ENCODE data around the gene SPPL3.
A peak's percentile ranks its signal among the peaks of the same experiment; 100 is the strongest.
"Not testable (repeated sequence)": the region's sequence is repeated elsewhere in the genome, so short reads cannot be mapped to it uniquely, and the experiment has no call there.

Gene SPPL3

DNA sequence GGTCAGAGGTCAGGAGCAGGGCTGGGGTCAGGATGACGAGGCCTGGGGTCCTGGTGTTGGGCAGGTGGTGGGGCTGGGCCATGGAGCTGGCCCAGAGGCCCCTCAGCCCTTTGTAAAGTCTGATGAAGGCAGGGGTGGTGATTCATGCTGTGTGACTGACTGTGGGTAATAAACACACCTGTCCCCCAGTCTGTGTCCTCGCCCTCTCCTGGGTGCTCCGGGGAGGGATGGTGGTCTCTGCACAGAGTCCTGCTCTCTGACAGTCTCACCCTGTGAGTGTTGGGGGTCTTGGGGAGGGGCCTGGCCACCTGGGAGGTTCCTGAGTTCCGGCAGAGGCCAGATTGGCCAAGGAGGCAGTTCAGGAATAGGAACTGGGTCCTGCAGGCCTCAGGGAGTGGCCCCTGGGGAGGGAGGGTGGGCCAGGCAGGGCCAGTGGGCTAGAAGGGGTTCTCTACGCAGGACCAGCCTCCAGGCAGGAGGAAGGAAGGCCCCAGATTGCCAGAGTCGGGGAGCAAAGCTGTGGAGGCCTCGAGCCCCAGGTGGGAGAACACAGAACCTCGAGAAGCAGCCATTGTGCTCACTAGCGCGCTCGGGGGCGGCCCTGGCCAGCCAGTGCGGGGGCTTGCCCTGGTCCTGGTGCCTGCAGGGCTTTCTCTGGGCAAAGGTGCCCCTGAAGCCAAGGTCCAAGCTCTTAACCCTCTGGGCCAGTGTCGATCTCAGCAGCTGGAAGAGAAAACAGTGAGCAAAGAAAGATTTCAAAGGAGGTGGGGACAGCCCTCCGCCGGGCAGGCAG, 164.1 kb downstream of the SPPL3 start:
- no peak for DNase-seq

DNA sequence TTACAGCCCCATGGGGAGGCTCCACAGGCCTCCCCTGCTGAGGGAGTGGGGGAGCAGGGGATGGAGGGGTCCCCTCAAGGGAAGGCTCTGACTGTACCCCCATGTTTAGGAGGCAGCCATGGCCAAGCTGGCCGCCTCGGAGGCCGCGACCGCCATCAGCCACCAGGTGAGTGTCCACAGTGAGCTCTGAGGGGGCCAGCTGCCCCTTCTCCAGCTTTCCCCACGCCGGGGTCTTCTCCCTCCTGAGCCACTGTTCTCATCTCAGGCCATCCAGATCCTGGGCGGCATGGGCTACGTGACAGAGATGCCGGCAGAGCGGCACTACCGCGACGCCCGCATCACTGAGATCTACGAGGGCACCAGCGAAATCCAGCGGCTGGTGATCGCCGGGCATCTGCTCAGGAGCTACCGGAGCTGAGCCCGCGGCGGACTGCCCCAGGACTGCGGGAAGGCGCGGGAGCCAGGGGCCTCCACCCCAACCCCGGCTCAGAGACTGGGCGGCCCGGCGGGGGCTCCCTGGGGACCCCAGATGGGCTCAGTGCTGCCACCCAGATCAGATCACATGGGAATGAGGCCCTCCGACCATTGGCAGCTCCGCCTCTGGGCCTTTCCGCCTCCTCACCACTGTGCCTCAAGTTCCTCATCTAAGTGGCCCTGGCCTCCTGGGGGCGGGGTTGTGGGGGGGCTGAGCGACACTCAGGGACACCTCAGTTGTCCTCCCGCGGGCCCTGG, 165.0 kb downstream of the SPPL3 start:
- no peak for DNase-seq

DNA sequence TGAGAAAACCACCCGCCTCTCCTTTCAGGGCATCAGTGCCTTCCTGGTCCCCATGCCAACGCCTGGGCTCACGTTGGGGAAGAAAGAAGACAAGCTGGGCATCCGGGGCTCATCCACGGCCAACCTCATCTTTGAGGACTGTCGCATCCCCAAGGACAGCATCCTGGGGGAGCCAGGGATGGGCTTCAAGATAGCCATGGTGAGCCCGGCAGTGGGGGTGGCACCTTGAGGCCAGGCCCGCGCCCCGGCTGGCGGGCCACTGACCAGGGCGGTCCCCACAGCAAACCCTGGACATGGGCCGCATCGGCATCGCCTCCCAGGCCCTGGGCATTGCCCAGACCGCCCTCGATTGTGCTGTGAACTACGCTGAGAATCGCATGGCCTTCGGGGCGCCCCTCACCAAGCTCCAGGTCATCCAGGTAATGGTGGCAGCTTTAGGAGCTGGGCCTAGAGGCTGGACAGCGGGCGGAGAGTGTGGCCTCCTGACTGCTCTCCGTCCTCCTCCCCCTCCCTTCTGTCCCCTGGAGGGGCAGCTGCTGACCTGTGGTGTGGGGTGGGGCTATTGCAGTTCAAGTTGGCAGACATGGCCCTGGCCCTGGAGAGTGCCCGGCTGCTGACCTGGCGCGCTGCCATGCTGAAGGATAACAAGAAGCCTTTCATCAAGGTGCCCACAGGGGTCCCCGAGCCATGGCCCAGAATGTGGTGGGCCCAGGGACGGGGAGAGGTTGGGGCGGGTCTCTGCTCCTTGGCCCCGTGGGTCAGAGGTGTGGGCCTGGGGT, 165.7 kb downstream of the SPPL3 start:
- no peak for DNase-seq

DNA sequence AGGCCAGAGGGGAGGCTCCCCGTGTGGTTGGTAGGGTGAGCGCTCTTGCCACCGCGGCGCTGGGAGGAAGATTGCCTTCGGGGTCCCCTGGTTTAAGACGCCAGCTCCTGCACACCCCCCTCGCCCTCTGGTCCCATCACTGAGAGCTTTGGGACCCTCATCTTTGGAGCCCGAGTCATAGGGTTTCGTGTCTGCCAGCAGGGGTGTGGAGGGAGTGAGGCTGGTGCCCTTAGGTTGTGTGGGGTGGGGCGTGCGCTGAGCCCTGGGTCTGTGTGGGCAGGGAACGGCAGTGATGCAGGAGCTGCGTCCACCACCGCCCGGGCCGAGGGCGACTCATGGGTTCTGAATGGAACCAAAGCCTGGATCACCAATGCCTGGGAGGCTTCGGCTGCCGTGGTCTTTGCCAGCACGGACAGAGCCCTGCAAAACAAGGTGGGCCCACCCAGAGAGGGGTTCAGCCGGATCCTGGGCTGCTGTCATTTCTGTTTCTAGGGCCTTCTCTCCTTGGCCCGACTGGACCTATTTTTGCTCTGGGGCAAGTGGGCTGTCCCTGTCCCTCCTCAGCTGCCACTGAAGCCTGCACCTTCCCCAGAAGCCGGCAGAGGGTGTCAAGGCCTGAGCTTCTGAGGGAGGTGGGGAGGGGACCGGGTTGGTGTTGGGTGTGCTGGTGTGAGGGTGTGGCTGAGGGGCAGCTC, 166.5 kb downstream of the SPPL3 start:
- DNase-seq = no peak

DNA sequence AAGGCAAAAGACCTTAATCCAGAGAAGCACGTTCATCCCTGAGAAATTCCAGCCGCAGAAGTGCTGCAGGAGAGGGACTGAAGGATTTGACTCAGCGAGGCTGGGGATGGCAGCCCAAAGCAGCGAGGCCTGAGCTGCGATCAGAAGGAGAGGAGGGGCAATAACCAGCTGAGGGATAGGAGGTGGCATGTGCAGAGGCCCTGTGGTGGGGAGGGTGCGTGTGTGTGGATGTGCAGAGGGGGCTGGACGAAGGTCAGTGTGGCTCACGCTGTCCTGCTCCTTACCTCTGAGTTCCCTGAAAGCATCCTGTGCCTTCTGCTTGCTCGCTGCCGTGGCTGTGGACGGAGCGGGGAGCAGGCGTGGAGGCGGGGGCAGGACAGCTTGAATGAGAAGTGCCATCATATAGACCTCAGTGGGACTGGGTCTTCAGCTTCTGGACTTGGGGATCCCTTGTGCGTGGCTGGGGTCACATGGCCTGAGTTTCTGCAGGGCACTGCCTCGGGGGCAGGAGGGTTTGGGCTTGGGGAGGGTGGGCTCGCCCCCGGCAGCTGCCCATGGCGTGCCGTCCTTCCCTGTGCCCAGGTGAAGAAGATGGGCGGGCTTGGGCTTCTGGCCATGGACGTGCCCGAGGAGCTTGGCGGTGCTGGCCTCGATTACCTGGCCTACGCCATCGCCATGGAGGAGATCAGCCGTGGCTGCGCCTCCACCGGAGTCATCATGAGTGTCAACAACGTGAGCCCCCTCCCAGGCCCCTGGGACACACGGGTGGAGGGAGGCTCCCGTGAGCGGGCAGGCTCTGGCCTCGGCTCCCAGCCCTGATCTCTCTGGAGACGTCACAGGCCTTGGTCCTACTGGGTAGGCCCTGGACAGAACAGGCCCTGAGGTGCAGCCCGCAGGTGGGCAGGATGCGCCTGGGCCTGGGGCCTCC, 167.5 kb downstream of the SPPL3 start:
- DNase-seq = no peak

DNA sequence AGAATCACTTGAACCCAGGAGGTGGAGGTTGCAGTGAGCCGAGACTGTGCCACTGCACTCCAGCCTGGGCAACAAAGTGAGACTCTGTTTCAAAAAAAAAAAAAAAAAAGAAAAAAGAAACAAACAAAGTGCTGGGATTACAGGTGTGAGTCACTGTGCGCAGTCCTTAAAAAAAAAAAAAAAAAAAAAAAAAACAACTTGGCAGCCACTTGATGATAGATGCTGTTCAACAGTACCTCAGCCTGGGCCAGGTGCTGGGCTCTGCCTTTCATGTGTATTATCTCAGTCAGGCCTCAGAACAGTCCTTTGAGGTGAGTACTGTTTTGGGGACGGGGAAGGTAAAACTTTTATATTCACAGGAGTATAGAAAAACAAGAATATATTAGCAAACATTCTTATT, 169.0 kb downstream of the SPPL3 start:
- no peak for DNase-seq

DNA sequence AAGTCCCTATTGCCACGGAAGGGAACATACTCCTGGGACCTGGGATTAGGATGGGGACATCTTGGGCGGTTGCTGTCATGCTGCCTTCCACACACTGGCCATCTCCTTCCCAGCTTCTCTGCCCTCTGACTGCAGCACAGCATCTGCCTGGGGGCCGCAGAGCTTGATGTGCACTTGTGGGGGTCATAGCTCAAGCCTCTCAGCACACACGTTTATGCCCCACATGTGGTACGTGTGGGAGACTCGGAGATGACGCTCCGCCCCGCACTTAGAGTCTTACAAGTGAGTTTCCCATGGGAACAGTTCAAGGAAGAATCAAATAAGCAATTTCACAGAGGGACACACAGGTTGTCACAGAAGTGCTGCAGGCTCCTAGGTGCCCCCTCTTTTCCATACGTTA, 169.9 kb downstream of the SPPL3 start:
- DNase-seq = no peak

DNA sequence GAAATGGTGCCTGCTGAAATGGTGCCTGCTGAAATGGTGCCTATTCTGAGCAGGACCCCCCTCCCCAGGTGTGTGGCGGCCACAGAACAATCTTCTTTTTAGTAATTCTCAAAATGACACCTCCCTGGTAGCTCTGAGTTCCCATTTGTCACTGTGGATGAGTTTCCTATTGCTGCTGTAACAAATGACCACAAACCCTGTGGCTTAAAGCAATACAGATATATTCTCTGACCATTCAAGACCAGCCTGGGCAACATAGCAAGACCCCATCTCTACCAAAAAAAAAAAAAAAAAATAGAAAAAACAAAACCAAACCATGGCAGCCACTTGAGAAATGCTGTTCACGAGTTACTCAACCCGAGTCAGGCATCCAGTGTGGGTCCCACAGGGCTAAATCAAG, 170.6 kb downstream of the SPPL3 start:
- no peak for DNase-seq

DNA sequence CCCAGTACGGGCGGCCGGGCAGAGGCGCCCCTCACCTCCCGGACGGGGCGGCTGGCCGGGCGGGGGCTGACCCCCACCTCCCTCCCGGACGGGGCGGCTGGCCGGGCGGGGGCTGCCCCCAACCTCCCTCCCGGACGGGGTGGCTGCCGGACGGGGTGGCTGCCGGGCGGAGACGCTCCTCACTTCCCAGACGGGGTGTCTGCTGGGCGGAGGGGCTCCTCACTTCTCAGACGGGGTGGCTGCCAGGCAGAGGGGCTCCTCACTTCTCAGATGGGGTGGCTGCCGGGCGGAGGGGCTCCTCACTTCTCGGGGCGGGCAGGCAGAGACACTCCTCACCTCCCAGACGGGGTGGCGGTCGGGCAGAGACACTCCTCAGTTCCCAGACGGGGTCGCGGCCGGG, 172.0 kb downstream of the SPPL3 start:
- not testable (repeated sequence) for DNase-seq

DNA sequence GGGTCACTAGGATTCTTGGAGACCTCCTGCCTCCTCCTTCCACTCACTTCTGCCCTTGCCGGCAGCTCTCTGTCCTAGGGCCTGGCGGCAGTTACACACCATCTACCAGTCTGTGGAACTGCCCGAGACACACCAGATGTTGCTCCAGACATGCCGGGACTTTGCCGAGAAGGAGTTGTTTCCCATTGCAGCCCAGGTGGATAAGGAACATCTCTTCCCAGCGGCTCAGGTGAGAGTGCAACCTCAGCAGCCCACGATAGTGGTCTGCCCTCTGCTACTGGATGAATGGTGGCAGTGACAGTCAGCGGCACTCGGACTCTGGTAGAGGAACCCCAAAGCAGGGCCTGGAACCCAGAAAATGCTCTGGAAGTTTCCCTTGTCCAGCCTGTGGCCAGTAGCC, 177.2 kb downstream of the SPPL3 start:
- no peak for DNase-seq

DNA sequence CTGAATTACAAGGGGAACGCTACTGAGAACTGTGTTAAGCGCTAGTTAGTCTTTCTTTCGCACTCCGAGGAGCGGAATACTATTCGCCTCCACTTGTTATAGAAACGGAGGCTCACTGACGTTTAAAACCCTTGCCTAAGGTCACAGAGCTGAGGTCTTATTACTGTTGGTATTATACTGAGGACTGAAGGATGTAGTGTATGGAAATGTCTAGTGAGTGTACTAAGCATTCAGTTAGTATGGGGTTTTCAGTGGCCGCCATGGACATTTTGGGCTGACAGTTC, 177.7 kb downstream of the SPPL3 start:
- DNase-seq = no peak

DNA sequence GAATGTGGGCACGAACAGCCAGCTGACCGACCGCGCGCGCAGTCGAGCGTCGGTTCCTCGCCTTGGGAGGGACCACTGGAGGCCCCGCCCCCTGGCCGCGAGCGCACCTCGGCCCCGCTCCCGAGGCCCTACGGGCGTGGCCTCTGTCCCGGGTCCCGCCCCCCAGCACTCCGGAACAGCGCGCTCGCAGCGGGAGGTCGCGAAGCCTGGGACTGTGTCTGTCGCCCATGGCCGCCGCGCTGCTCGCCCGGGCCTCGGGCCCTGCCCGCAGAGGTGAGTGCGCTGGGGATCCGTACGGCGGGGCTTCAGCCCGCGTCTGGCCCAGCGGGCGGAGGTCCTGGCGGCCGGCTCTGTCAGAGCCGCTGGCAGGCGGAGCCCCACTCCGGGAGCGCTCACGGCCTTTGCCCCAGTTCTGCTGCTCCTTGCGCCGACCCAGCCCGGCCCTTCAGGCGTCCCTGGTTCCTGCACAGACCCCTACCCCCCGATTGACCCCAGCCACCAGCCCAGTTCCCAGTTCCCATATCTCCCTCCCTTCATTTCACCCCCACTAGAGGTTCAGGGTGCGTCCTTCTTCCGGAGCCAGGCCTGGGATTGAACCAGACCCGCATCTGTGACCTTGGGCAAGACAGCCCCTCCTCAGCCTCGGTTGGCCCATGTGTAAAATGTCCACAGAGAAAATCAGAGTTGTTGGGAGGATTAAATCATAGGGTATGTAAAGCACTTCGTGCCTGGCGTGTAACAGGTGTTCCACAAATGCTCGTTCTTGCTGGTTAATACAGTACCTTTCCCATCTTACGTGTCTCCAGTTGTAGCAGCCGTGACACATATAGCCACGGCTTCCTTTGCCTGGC, 178.3 kb downstream of the SPPL3 start, which contains the start of gene ACADS:
ACADS (plus strand) TSS at position 168 of the 851 bp plus-strand sequence; CDS start at position 228, 60 bp downstream.
- peak; percentile 89 for DNase-seq

DNA sequence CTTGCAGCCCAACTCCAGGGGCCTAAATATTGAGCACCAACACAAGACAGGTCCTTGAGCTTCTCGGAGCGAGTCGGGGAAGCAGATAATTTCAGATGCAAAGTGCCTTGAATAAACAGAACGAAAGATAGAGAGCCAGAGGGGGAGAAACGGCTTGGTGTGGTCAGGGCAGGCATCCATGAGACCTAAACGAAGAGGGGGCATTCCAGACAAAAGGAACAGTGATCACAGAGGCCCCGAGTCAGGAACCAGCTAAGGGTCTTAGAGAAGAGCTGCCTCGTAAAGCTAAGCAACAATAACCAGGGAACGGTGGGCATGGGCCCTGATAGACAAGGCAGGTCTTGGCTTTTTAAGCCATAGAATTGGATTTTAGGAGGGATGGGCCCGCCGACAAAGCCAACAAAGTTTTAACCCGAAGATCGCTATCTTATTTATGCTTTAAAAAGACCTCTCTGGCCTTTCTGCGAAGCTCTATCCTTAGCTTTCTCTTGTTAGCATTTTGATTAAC, 179.0 kb downstream of the SPPL3 start:
- DNase-seq = no peak

DNA sequence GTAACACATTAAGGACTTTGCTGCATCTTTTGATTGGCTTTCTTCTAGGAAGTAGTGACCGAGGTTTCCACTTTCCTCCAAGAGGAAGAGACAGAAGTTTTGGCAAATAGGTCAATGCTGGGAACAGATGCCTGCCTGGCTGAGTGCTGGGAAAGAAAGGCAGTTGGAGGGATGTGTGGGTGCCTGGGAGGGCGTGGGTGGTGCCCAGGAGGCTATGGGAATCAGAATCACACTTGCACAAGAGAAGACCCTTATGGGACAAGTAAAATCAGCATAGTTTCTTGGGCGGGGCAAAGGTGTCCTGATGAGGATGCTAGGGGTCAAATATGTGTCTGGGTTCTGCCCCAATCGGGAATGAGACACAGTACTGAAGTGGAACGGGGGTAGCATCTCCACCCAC, 179.4 kb downstream of the SPPL3 start:
- no peak for DNase-seq

DNA sequence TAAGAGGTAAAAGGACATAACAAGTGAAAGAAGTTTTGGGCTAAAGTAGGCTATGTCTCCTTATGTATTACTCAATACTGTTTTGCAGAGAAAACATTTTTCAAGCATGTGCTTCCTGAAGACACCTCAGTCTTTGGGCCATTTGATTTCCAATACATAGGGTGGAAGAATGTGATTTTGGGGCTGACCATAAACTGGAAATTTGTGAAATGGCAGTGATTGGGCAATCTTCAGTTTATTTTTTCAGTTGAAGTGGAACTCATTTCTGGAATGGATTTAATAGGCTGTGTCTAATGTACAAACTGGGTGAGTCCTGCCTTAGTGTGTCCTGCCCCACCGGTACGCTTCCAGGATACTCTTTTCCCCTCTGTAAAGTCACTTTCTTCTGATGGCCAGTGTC, 181.4 kb downstream of the SPPL3 start:
- DNase-seq = no peak

DNA sequence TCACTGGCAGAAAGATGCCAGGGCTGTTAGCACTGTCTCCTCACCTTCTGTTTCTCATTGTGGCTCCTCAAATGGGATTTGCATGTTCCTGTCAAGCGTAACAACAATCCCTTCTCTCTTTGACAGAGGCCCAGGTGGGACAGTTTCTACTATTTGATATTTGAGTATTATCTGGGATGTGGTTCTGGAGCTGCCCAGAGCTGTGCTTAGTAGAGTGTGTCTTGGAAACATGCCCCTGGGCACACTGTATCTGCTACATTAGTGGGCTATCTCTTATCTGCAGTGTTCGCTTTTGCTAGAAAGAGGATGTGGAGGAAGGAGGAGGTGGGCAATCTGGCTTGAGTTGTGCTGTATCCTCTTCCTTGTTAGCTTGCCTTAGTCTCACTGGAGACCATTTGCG, 182.3 kb downstream of the SPPL3 start:
- DNase-seq = no peak

DNA sequence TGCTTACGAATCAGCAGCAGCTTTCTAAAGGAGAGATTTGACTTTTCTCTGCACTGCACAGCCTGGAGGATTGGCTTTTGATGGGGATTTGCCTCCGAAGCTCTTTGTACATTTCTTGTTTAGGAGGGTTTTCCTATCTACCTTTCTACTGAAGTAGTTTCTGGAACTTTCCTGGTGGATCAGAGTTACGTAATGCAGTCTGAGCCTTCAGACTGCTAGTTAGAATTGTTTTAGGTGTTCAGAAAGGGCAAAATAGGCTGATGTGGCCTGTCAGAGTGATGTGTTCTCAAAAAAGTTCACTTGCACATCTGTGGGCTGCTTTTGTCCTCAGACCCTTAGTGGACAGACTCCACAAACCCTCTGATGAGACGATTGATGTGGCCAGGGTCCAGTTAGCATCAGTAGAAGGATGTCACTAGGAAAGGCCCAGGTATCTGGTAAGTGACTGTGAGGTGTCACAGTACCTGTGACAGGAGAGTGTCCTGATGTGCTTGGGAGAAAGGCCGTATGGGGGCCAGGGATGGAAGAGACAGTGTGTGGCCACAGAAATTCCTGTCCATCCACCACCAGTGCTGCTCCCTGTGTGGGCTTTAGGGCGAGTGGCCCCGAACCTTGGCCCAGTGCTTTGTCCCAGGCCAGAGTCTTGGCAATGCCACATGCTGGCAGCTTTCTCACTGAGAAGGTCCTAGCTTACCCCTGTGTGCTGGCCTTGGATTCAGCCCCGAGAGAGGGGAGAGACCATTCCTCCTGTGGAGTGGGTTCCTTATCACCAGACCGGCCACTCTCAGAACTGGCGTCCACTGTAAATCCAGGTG, 183.0 kb downstream of the SPPL3 start:
- no peak for DNase-seq

DNA sequence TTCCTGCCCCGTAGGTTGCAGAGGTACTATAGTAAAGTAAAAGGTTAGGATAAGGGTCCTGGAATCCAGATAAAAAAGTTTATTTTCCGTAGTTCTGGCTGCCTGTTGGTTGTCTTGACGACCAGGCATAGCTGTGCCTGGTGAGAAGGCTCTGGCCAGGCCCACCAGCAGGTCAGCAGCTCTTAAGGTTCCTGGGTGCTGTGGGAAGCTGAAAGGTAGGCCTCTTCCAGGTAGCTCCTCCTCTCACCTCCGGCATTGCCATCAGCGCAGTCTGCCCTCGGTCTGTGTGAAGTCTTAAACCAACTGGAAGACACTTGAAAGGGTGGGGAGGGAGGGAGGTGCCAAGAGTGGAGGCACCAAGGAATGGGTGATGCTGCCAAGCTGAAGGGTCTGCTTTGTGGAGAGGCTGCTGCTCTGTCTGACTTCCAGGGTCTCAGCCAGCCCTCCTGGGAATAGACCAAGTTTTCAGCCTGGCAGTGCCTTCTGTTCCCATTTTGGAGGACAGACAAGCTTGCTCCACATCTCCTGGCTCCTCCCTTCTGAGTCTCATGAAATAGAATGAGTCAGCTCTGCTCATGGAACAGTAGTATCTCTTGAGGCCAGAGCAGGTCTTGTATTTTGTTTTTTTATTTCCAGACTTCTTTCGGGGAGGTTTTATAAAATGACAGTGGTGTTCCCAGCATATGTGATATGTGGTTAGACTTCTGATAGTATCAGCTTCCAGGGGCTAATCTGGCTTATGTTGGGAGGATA, 183.7 kb downstream of the SPPL3 start:
- DNase-seq = no peak
